B cell (primary cell): ENCODE measurements around the gene CCDC191. TPM values are rescaled to one million over a fixed set of nuclear protein-coding genes. Genes with fewer than 3 reads are reported as not detected.

Source experiments
- ATAC-seq: fragments of 200-7000 bp; cut with Tn5 transposase; one replicate; pipeline ENCODE4 v1.10.0; 2021; ENCODE audit warnings: low read depth, mild to moderate bottlenecking, moderate number of reproducible peaks, moderate library complexity
- CTCF ChIA-PET: fragments of 350-600 bp; sonication (Branson Sonifier 250); formaldehyde crosslinking; loops from one replicate; lab custom pipeline; 2021; ENCODE audit warnings: antibody characterized with exemption, inconsistent platforms; lab: Charles Lee
- POLR2A ChIA-PET: fragments of 350-600 bp; sonication (Branson Sonifier 250); formaldehyde crosslinking; loops from one replicate; lab custom pipeline; 2021; ENCODE audit warnings: antibody characterized with exemption; lab: Charles Lee
- DNase-seq: peaks from one replicate; pipeline ENCODE4 v3.0.0; 2013
- H2AFZ ChIP-seq: 2 replicates; pipeline ENCODE4 v1.6.1; 2012; ENCODE audit warnings: mild to moderate bottlenecking, low read depth, low read length; ENCODE audit not compliant: insufficient read depth, poor library complexity, severe bottlenecking
- H3K27ac ChIP-seq, 2 donors: 1 replicate in 1 of 2; 2 replicates in 1 of 2; pipeline ENCODE4 v1.5.1; 2012 to 2013; ENCODE audit warnings: low read length in 2 of 2, mild to moderate bottlenecking in 2 of 2, moderate library complexity in 1 of 2
- H3K27me3 ChIP-seq, 4 experiments: fragments of 200-600 bp in 1 of 4; sonication (generic) in 1 of 4; replicated peaks in 1 of 4; 1 replicate in 2 of 4; 2 replicates in 2 of 4; pipeline versions ENCODE4 v1.6.1 to v1.7.0; 2013 to 2016; ENCODE audit warnings: low read length in 3 of 4, mild to moderate bottlenecking in 2 of 4, mixed read lengths in 1 of 4, moderate library complexity in 1 of 4; ENCODE audit not compliant: insufficient read depth in 4 of 4, control insufficient read depth in 3 of 4; ENCODE audit errors: control extremely low read depth in 1 of 4
- H3K36me3 ChIP-seq, 2 experiments: replicated peaks in 1 of 2; 1 replicate in 1 of 2; 2 replicates in 1 of 2; pipeline versions ENCODE4 v1.6.1 to v1.7.1; 2013; ENCODE audit warnings: low read length in 1 of 2; ENCODE audit not compliant: insufficient read depth in 2 of 2, control insufficient read depth in 1 of 2; ENCODE audit errors: control extremely low read depth in 1 of 2, extremely low read depth in 1 of 2
- H3K4me1 ChIP-seq, 2 donors: fragments of 200-600 bp in 1 of 2; sonication (generic) in 1 of 2; 1 replicate in 1 of 2; 2 replicates in 1 of 2; pipeline versions ENCODE4 v1.5.1 to v1.6.1; 2013 to 2017; ENCODE audit warnings: low read length in 2 of 2; ENCODE audit not compliant: control insufficient read depth in 2 of 2, insufficient read depth in 2 of 2
- H3K4me2 ChIP-seq: replicated peaks from 2 replicates; pipeline ENCODE3; 2012; ENCODE audit warnings: mild to moderate bottlenecking, low read depth, low read length; ENCODE audit not compliant: poor library complexity, severe bottlenecking
- H3K4me3 ChIP-seq, 5 experiments: fragments of 200-600 bp in 1 of 5; sonication (generic) in 1 of 5; 1 replicate in 3 of 5; 2 replicates in 2 of 5; pipeline versions ENCODE4 v1.5.1 to v1.7.0; 2011 to 2016; ENCODE audit warnings: low read length in 4 of 5, mild to moderate bottlenecking in 4 of 5, low read depth in 2 of 5, control low read depth in 1 of 5, moderate library complexity in 1 of 5; ENCODE audit not compliant: insufficient read depth in 1 of 5; ENCODE audit errors: control extremely low read depth in 1 of 5, extremely low read depth in 1 of 5
- H3K79me2 ChIP-seq: fragments of 200-600 bp; sonication (generic); one replicate; pipeline ENCODE4 v1.6.0; 2016; ENCODE audit warnings: low read length; ENCODE audit not compliant: control insufficient read depth, insufficient read depth
- H3K9ac ChIP-seq: fragments of 200-600 bp; sonication (generic); 2 replicates; pipeline ENCODE4 v1.6.1; 2017; ENCODE audit warnings: mild to moderate bottlenecking, low read length, moderate library complexity
- H3K9me3 ChIP-seq, 3 donors: one replicate each; pipeline versions ENCODE4 v1.6.1 to v1.7.1; 2013; ENCODE audit warnings: low read length in 2 of 3; ENCODE audit not compliant: control insufficient read depth in 2 of 3, insufficient read depth in 1 of 3; ENCODE audit errors: control extremely low read depth in 1 of 3
- H4K20me1 ChIP-seq: 2 replicates; pipeline ENCODE4 v1.6.0; 2012; ENCODE audit warnings: mild to moderate bottlenecking, low read length; ENCODE audit not compliant: insufficient read depth, control insufficient read depth, poor library complexity, severe bottlenecking
- H3K27ac Mint-ChIP-seq: one replicate; pipeline ENCODE4 v1.8.0; 2021; ENCODE audit warnings: mixed read lengths
- H3K27me3 Mint-ChIP-seq: one replicate; pipeline ENCODE4 v1.8.0; 2021; ENCODE audit warnings: mixed read lengths
- H3K4me1 Mint-ChIP-seq: one replicate; pipeline ENCODE4 v1.8.0; 2021; ENCODE audit warnings: mixed read lengths
- H3K4me3 Mint-ChIP-seq: one replicate; pipeline ENCODE4 v1.8.0; 2021; ENCODE audit warnings: mixed read lengths
- H3K9me3 Mint-ChIP-seq: one replicate; pipeline ENCODE4 v1.8.0; 2022; ENCODE audit warnings: mixed read lengths; ENCODE audit not compliant: insufficient read depth
- EZH2 ChIP-seq: IDR thresholded peaks from 2 replicates; pipeline ENCODE4 v1.6.1; 2012; ENCODE audit warnings: borderline replicate concordance, low read depth, mild to moderate bottlenecking, moderate library complexity, low read length; ENCODE audit not compliant: insufficient read depth, poor library complexity, severe bottlenecking
- WGBS: methylation state at CpG from one replicate; pipeline ENCODE4 v1.1.5; 2013; ENCODE audit warnings: missing lambda C conversion rate; ENCODE audit not compliant: insufficient coverage; 5-methylcytosine and 5-hydroxymethylcytosine counted together
- intact Hi-C: fragments of 100-400 bp; cut with micrococcal nuclease; formaldehyde crosslinking; loops from one replicate; pipeline ENCODE4 v1.10.0; 2022
- polyA plus RNA-seq: library from polyadenylated mRNA; depleted of rRNA; stranded (reverse); fragments of >200 nt; gene quantifications from 2 replicates; pipeline ENCODE4 v1.2.3, GENCODE V29; 2012
- total RNA-seq, 2 donors: library from RNA; stranded (reverse); fragments of 120-200 nt in 1 of 2; gene quantifications; 1 replicate in 1 of 2; 2 replicates in 1 of 2; pipeline versions ENCODE4 v1.2.3 to v1.2.4, GENCODE V29; 2013 to 2022
- TF ChIP-seq, protein P1 (sequence below): fragments of 200-600 bp; IDR thresholded peaks from one replicate; pipeline ENCODE4 v1.8.0; 2022; ENCODE audit warnings: antibody characterized with exemption, mild to moderate bottlenecking

Gene CCDC191
- total and polyA plus RNA-seq, 2 donors (not counting 1 experiment from before 2014, with no cell fraction given): 26.7 to 47.9 TPM

DNA sequence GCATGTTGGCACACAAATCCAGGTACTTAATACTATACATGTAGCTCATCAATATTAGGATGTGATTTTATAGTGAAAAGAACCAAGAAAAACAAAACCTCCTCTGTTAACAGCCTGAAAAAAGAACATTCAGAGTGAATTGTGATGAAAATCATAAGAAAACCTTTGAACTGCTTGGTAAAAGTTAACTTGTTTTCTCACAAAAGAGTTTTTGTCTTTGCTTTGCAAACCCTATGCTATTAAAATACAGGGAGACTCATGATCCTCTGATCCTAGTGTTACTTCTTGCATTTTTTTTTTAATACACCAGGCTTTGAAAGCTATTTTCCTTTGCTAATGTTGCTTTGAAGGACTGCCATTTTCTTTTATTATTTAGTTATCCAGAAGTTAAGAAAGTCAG, 23.9 kb upstream of the CCDC191 start:
- peaks cover 11 to 88% of the 10 kb centered on the region in 2 experiments for H3K36me3 ChIP-seq
- Mint-ChIP-seq H3K27me3 (no peaks in the 10 kb centered on the region), H3K27ac (no peak overlapping the region), H3K4me3 (no peak overlapping the region), H3K4me1 (no peaks in the 10 kb centered on the region), H3K9me3 (no peaks in the 10 kb centered on the region)
- POLR2A ChIA-PET: interaction anchor here (0.7 kb wide), 1 partner anchor 72 kb away, joined by 3 read pairs; no protein-coding TSS in a partner anchor
- H3K9ac ChIP-seq: no peak overlapping the region
- H2AFZ ChIP-seq: no peak overlapping the region
- no peaks in the 10 kb centered on the region for H3K79me2 ChIP-seq
- H4K20me1 ChIP-seq: no peaks in the 10 kb centered on the region
- no peak overlapping the region for H3K4me2 ChIP-seq
- no peak for ATAC-seq
- H3K4me3 ChIP-seq: no peak overlapping the region
- H3K9me3 ChIP-seq: no peaks in the 10 kb centered on the region
- no peaks in the 10 kb centered on the region for H3K4me1 ChIP-seq
- DNase-seq: no peak
- H3K27ac ChIP-seq: no peak overlapping the region
- CTCF ChIA-PET: no interaction called here
- H3K27me3 ChIP-seq: no peaks in the 10 kb centered on the region
- TF ChIP-seq EZH2: no peak
- TF ChIP-seq, protein P1, sequence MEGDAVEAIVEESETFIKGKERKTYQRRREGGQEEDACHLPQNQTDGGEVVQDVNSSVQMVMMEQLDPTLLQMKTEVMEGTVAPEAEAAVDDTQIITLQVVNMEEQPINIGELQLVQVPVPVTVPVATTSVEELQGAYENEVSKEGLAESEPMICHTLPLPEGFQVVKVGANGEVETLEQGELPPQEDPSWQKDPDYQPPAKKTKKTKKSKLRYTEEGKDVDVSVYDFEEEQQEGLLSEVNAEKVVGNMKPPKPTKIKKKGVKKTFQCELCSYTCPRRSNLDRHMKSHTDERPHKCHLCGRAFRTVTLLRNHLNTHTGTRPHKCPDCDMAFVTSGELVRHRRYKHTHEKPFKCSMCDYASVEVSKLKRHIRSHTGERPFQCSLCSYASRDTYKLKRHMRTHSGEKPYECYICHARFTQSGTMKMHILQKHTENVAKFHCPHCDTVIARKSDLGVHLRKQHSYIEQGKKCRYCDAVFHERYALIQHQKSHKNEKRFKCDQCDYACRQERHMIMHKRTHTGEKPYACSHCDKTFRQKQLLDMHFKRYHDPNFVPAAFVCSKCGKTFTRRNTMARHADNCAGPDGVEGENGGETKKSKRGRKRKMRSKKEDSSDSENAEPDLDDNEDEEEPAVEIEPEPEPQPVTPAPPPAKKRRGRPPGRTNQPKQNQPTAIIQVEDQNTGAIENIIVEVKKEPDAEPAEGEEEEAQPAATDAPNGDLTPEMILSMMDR: no peak
- intact Hi-C loops: no loop called here

DNA sequence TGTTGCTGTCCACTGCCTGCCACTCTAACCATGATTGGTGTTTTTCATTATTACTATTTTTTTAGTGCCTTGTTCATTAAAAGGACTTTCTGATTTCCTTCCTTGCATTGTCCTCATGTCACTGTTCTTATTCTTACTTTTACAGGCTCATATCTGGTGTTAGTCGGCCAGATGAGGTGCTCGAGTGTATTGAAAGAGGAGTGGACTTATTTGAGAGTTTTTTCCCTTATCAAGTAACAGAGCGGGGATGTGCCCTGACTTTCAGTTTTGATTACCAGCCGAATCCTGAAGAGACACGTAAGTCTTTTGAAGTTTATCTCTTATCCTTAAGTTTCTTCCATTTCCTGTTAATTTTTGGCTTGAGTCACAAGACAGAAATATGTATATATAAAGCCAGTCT, 23.4 kb upstream of the CCDC191 start:
- Histone ChIP-seq H3K4me2 (no peak overlapping the region), H3K9ac (no peak overlapping the region), H3K27ac (no peak overlapping the region), H3K4me3 (no peak overlapping the region), H3K27me3 (no peaks in the 10 kb centered on the region), H3K36me3 (peaks cover 11 to 90% of the 10 kb centered on the region in 2 experiments), H3K79me2 (no peaks in the 10 kb centered on the region), H4K20me1 (no peaks in the 10 kb centered on the region), H3K9me3 (no peaks in the 10 kb centered on the region), H3K4me1 (no peaks in the 10 kb centered on the region), H2AFZ (no peak overlapping the region)
- TF ChIP-seq, protein P1: no peak
- TF ChIP-seq EZH2: no peak
- no peak overlapping the region for H3K4me3 Mint-ChIP-seq
- intact Hi-C loops: no loop called here
- no peaks in the 10 kb centered on the region for H3K27me3 Mint-ChIP-seq
- WGBS: no CpG with 5 or more reads among the region's 5 CpGs
- CTCF ChIA-PET: no interaction called here
- no peaks in the 10 kb centered on the region for H3K9me3 Mint-ChIP-seq
- no peak overlapping the region for H3K27ac Mint-ChIP-seq
- POLR2A ChIA-PET: no interaction called here
- DNase-seq (no peak), ATAC-seq (no peak)
- H3K4me1 Mint-ChIP-seq: no peaks in the 10 kb centered on the region
